Measurements from ENCODE around the gene KRTAP25-1. TPM values are rescaled to one million over a fixed set of nuclear protein-coding genes. Genes with fewer than 3 reads are reported as not detected.

KRTAP25-1 gene
- total and polyA plus RNA-seq, 12 donors = not detected

- Histone ChIP-seq H3K27me3 (no peaks in the 10 kb centered on the region), H3K4me1 (no peaks in the 10 kb centered on the region), H3K4me3 (no peak overlapping the region), H3K36me3 (no peaks in the 10 kb centered on the region), H3K27ac (no peak overlapping the region), H3K9me3 (peaks cover 0 to 25% (median 2%) of the 10 kb centered on the region in 11 donors)
- WGBS, 2 donors = 46 to 63% methylated on average over 1 of the region's 1 CpG
- DNase-seq = no peak
- TF ChIP-seq CTCF (IDR thresholded peaks at IDR 0.05) = no peak
- no peak for ATAC-seq
- intact Hi-C loops (cut with DNase I) = no loop called here
These were observed 15.8 kb upstream of the KRTAP25-1 start for GRCh38 chr21:30305136-30305535.

- no peak for DNase-seq
- no peak for TF ChIP-seq CTCF (IDR thresholded peaks at IDR 0.05)
- peaks cover 0 to 7% (median 0%) of the 10 kb centered on the region in 11 donors for H3K9me3 ChIP-seq
- no peaks in the 10 kb centered on the region for H3K27me3 ChIP-seq
- no peaks in the 10 kb centered on the region for H3K36me3 ChIP-seq
- WGBS, 2 donors = 47 to 60% methylated on average over 3 of the region's 3 CpGs
- no peak within 1 kb of the TSS for H3K27ac ChIP-seq
- ATAC-seq = no peak
- no peaks in the 10 kb centered on the region for H3K4me1 ChIP-seq
- no peak within 1 kb of the TSS for H3K4me3 ChIP-seq
- intact Hi-C loops (cut with DNase I) = no loop called here
These were observed 6.5 kb downstream of the KRTAP25-1 start, which contains the start of gene KRTAP24-1 for GRCh38 chr21:30282850-30283249. Gene KRTAP24-1 (minus strand): TSS chr21:30282950. CDS start chr21:30282932, 18 bp downstream.

GRCh38 chr21:30271611-30272010 is 17.7 kb downstream of the KRTAP25-1 start:
- no peak for TF ChIP-seq CTCF (IDR thresholded peaks at IDR 0.05)
- H3K27me3 ChIP-seq = no peaks in the 10 kb centered on the region
- intact Hi-C loops (cut with DNase I) = no loop called here
- no peak overlapping the region for H3K27ac ChIP-seq
- H3K36me3 ChIP-seq = no peaks in the 10 kb centered on the region
- DNase-seq = no peak
- peaks cover 0 to 6% (median 0%) of the 10 kb centered on the region in 11 donors for H3K9me3 ChIP-seq
- WGBS, 2 donors = 85 to 89% methylated on average over 1 of the region's 1 CpG
- H3K4me1 ChIP-seq = no peaks in the 10 kb centered on the region
- ATAC-seq = no peak
- no peak overlapping the region for H3K4me3 ChIP-seq

GRCh38 chr21:30271156-30271555 is 18.2 kb downstream of the KRTAP25-1 start:
- TF ChIP-seq CTCF (IDR thresholded peaks at IDR 0.05) = no peak
- 71 to 72% methylated on average over 5 of the region's 5 CpGs for WGBS, 2 donors
- intact Hi-C loops (cut with DNase I) = no loop called here
- Histone ChIP-seq H3K4me1 (no peaks in the 10 kb centered on the region), H3K36me3 (no peaks in the 10 kb centered on the region), H3K9me3 (peaks cover 0 to 11% (median 0%) of the 10 kb centered on the region in 11 donors), H3K27ac (no peak overlapping the region), H3K4me3 (no peak overlapping the region), H3K27me3 (no peaks in the 10 kb centered on the region)
- no peak for ATAC-seq
- no peak for DNase-seq
